H9 (cell line): Measurements from ENCODE around the gene ASPG. TPM values are rescaled to one million over a fixed set of nuclear protein-coding genes. Genes with fewer than 3 reads are reported as not detected.

Experiments
- DNase-seq: peaks from one replicate; pipeline ENCODE4 v3.0.0-alpha.2; 2017
- H2AFZ ChIP-seq: one replicate; pipeline ENCODE4 v1.6.1; 2013; ENCODE audit warnings: mild to moderate bottlenecking, low read length, control low read depth, moderate library complexity
- H2AK5ac ChIP-seq: 2 replicates; pipeline ENCODE4 v1.6.1; 2013; ENCODE audit warnings: low read length, control low read depth, mixed read lengths; ENCODE audit not compliant: insufficient read length
- H2BK120ac ChIP-seq: one replicate; pipeline ENCODE4 v1.6.1; 2013; ENCODE audit warnings: low read depth, mild to moderate bottlenecking, low read length, control low read depth, inconsistent platforms; ENCODE audit not compliant: poor library complexity, severe bottlenecking
- H2BK12ac ChIP-seq: 2 replicates; pipeline ENCODE4 v1.6.1; 2013; ENCODE audit warnings: low read length, control low read depth, mixed read lengths, low read depth; ENCODE audit not compliant: insufficient read length
- H2BK15ac ChIP-seq: 2 replicates; pipeline ENCODE4 v1.6.1; 2013; ENCODE audit warnings: low read depth, low read length, control low read depth
- H2BK20ac ChIP-seq: one replicate; pipeline ENCODE4 v1.6.1; 2013; ENCODE audit warnings: low read depth, mild to moderate bottlenecking, low read length, control low read depth, inconsistent platforms; ENCODE audit not compliant: poor library complexity, severe bottlenecking
- H2BK5ac ChIP-seq: 2 replicates; pipeline ENCODE4 v1.6.1; 2013; ENCODE audit warnings: low read length, control low read depth, mixed read lengths; ENCODE audit not compliant: insufficient read length
- H3K14ac ChIP-seq: 2 replicates; pipeline ENCODE4 v1.6.1; 2013; ENCODE audit warnings: low read length, control low read depth; ENCODE audit not compliant: insufficient read depth
- H3K18ac ChIP-seq: 2 replicates; pipeline ENCODE4 v1.6.1; 2013; ENCODE audit warnings: low read depth, mild to moderate bottlenecking, mixed read lengths, low read length, control low read depth; ENCODE audit not compliant: insufficient read length
- H3K23ac ChIP-seq: 2 replicates; pipeline ENCODE4 v1.6.1; 2013; ENCODE audit warnings: low read length, control low read depth, mixed read lengths, low read depth; ENCODE audit not compliant: insufficient read length
- H3K23me2 ChIP-seq: 2 replicates; pipeline ENCODE4 v1.6.1; 2013; ENCODE audit warnings: low read depth, mild to moderate bottlenecking, mixed read lengths, low read length, control low read depth; ENCODE audit not compliant: insufficient read length, poor library complexity, severe bottlenecking
- H3K27ac ChIP-seq: 2 replicates; pipeline ENCODE4 v1.5.1; 2013; ENCODE audit warnings: low read length, control low read depth, mixed read lengths, low read depth; ENCODE audit not compliant: insufficient read length
- H3K27me3 ChIP-seq: 2 replicates; pipeline ENCODE4 v1.6.1; 2013; ENCODE audit warnings: low read length, control low read depth, inconsistent platforms; ENCODE audit not compliant: insufficient read depth
- H3K4ac ChIP-seq: 2 replicates; pipeline ENCODE4 v1.6.1; 2013; ENCODE audit warnings: low read depth, mild to moderate bottlenecking, control low read depth, inconsistent platforms, low read length, moderate library complexity
- H3K4me1 ChIP-seq: 2 replicates; pipeline ENCODE4 v1.6.1; 2013; ENCODE audit warnings: low read length, control low read depth, inconsistent platforms; ENCODE audit not compliant: insufficient read depth
- H3K4me2 ChIP-seq: 2 replicates; pipeline ENCODE4 v1.6.1; 2013; ENCODE audit warnings: low read length, control low read depth, mixed read lengths; ENCODE audit not compliant: insufficient read length, insufficient read depth
- H3K56ac ChIP-seq: 2 replicates; pipeline ENCODE4 v1.6.1; 2013; ENCODE audit warnings: low read depth, mild to moderate bottlenecking, mixed read lengths, low read length, control low read depth; ENCODE audit not compliant: insufficient read length
- H3K79me1 ChIP-seq: 2 replicates; pipeline ENCODE4 v1.6.1; 2013; ENCODE audit warnings: low read depth, mild to moderate bottlenecking, moderate library complexity, low read length, control low read depth, inconsistent platforms; ENCODE audit not compliant: insufficient read depth, poor library complexity, severe bottlenecking
- H3K79me2 ChIP-seq: 2 replicates; pipeline ENCODE4 v1.6.1; 2013; ENCODE audit warnings: low read length, control low read depth, inconsistent platforms; ENCODE audit not compliant: insufficient read depth
- H3K9ac ChIP-seq: 2 replicates; pipeline ENCODE4 v1.6.1; 2013; ENCODE audit warnings: low read length, control low read depth, mixed read lengths; ENCODE audit not compliant: insufficient read length; ENCODE audit errors: extremely low read depth
- H3K9me3 ChIP-seq: one replicate; pipeline ENCODE4 v1.6.1; 2013; ENCODE audit warnings: low read depth, low read length, inconsistent platforms; ENCODE audit not compliant: control insufficient read depth
- H3T11ph ChIP-seq: one replicate; pipeline ENCODE4 v1.6.1; 2013; ENCODE audit warnings: mild to moderate bottlenecking, low read length, control low read depth, inconsistent platforms
- H4K20me1 ChIP-seq: one replicate; pipeline ENCODE4 v1.6.1; 2013; ENCODE audit not compliant: control insufficient read depth, insufficient read length, insufficient read depth
- H4K5ac ChIP-seq: 2 replicates; pipeline ENCODE4 v1.6.1; 2013; ENCODE audit warnings: low read depth, mild to moderate bottlenecking, mixed read lengths, low read length, control low read depth; ENCODE audit not compliant: insufficient read length
- H4K8ac ChIP-seq: replicated peaks from 2 replicates; pipeline ENCODE4 v1.6.1; 2013; ENCODE audit warnings: low read length, control low read depth, mixed read lengths, low read depth; ENCODE audit not compliant: insufficient read length
- H4K91ac ChIP-seq: 2 replicates; pipeline ENCODE4 v1.6.1; 2013; ENCODE audit warnings: low read depth, mild to moderate bottlenecking, moderate library complexity, mixed read lengths, low read length, control low read depth; ENCODE audit not compliant: insufficient read length
- H3K27ac Mint-ChIP-seq, 3 experiments: 2 replicates in 2 of 3; 3 replicates in 1 of 3; pipeline ENCODE4 v1.8.0; 2020 to 2021; ENCODE audit warnings: mixed read lengths in 3 of 3, mild to moderate bottlenecking in 1 of 3, moderate library complexity in 1 of 3
- H3K27me3 Mint-ChIP-seq: 2 replicates; pipeline ENCODE4 v1.8.0; 2021; ENCODE audit warnings: low read depth, mild to moderate bottlenecking, moderate library complexity, mixed read lengths
- H3K36me3 Mint-ChIP-seq, 3 experiments: 2 replicates in 2 of 3; 3 replicates in 1 of 3; pipeline ENCODE4 v1.8.0; 2020 to 2021; ENCODE audit warnings: low read depth in 3 of 3, mixed read lengths in 3 of 3; ENCODE audit not compliant: insufficient read depth in 1 of 3
- H3K4me1 Mint-ChIP-seq, 2 experiments: 2 replicates each; pipeline ENCODE4 v1.8.0; 2020; ENCODE audit warnings: mixed read lengths in 2 of 2
- H3K4me3 Mint-ChIP-seq, 2 experiments: 2 replicates in 1 of 2; 3 replicates in 1 of 2; pipeline ENCODE4 v1.8.0; 2020 to 2021; ENCODE audit warnings: mild to moderate bottlenecking in 2 of 2, mixed read lengths in 2 of 2, moderate library complexity in 1 of 2
- H3K9me3 Mint-ChIP-seq, 2 experiments: 2 replicates in 1 of 2; 3 replicates in 1 of 2; pipeline ENCODE4 v1.8.0; 2020; ENCODE audit warnings: mild to moderate bottlenecking in 2 of 2, mixed read lengths in 2 of 2, moderate library complexity in 1 of 2
- CTCF ChIP-seq: fragments of 200-600 bp; sonication (generic); conservative IDR thresholded peaks from 3 replicates; pipeline ENCODE4 v1.8.0; 2021; ENCODE audit warnings: antibody characterized with exemption, mild to moderate bottlenecking
- WGBS: extraction: QIAGEN DNeasy Blood & Tissue Kit; methylation state at CpG from one replicate; pipeline ENCODE4 v1.1.7; 2013; ENCODE audit warnings: missing lambda C conversion rate, low lambda C conversion rate, mixed read lengths; ENCODE audit not compliant: insufficient read length; ENCODE audit errors: extremely low coverage; 5-methylcytosine and 5-hydroxymethylcytosine counted together
- total RNA-seq: library from RNA; stranded (reverse); gene quantifications from 2 replicates; pipeline ENCODE4 v1.2.1, GENCODE V29; 2021

The ASPG gene
- total RNA-seq, 1 experiment from 2014 or later: 0.33 TPM

- Histone ChIP-seq H3K14ac (no peak overlapping the region), H3K27ac (no peak overlapping the region), H3K4me1 (no peaks in the 10 kb centered on the region), H4K91ac (no peak overlapping the region), H3K18ac (no peak overlapping the region), H3K79me1 (no peaks in the 10 kb centered on the region), H2AFZ (no peak overlapping the region), H3K9ac (no peak overlapping the region), H4K20me1 (no peaks in the 10 kb centered on the region), H3K23ac (no peak overlapping the region), H2BK12ac (no peak overlapping the region), H4K5ac (no peak overlapping the region), H3K9me3 (no peaks in the 10 kb centered on the region), H2BK120ac (no peak overlapping the region), H2AK5ac (no peak overlapping the region), H4K8ac (no peak overlapping the region), H2BK5ac (no peak overlapping the region), H2BK15ac (no peak overlapping the region), H3T11ph (no peak overlapping the region), H3K4me2 (no peak overlapping the region), H3K56ac (no peak overlapping the region), H3K79me2 (no peaks in the 10 kb centered on the region; the same call in 1 of the 2 replicates), H2BK20ac (no peak overlapping the region), H3K4ac (no peak overlapping the region), H3K27me3 (no peaks in the 10 kb centered on the region), H3K23me2 (no peaks in the 10 kb centered on the region)
- no peak for TF ChIP-seq CTCF
- Mint-ChIP-seq H3K4me1 (no peaks in the 10 kb centered on the region), H3K27ac (no peak overlapping the region), H3K36me3 (peaks cover 0 to 2% (median 0%) of the 10 kb centered on the region in 3 experiments; a peak in 2 of 7 replicates), H3K4me3 (no peak overlapping the region), H3K9me3 (no peaks in the 10 kb centered on the region), H3K27me3 (no peaks in the 10 kb centered on the region)
- DNase-seq: no peak
- no CpG with 5 or more reads among the region's 9 CpGs for WGBS
Observed at GRCh38 chr14:104162495-104162894, 77.0 kb downstream of the ASPG start.
